ENCODE data around the gene HYI. TPM values are rescaled to one million over a fixed set of nuclear protein-coding genes. Genes with fewer than 3 reads are reported as not detected.
"Not testable (repeated sequence)": the region's sequence is repeated elsewhere in the genome, so short reads cannot be mapped to it uniquely, and the experiment has no call there.

HYI gene, protein sequence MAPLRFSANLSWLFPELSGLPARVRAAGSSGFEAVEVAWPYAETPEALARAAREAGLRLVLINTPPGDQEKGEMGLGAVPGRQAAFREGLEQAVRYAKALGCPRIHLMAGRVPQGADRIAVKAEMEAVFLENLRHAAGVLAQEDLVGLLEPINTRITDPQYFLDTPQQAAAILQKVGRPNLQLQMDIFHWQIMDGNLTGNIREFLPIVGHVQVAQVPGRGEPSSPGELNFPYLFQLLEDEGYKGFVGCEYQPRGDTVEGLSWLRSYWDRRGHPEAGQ
- total RNA-seq (10 to 100 TPM; 26.9 to 27.0 TPM), polyA plus RNA-seq (10 to 100 TPM; 32.7 to 34.9 TPM)

GRCh38 chr1:43453442-43454269 lies at the start of gene HYI:
Gene HYI (minus strand): TSS chr1:43453931. CDS start chr1:43453793, 138 bp downstream.
- Histone ChIP-seq H3K36me3 (ENCODE audit: control insufficient read depth in 4 of 4, insufficient read depth in 3 of 4, low read depth in 1 of 4, low read length in 3 of 4) (peaks cover 9 to 19% (median 15%) of the 10 kb centered on the region in 4 donors), H3K9ac (ENCODE audit: low read depth in 1 of 2, low read length in 2 of 2) (peak within 1 kb of the TSS; percentile 72 to 79), H3K4me3 (ENCODE audit: low read depth in 1 of 3, low read length in 3 of 3) (peak within 1 kb of the TSS; percentile 67 to 80 (median 76)), H3K27ac (ENCODE audit: low read depth in 1 of 2, low read length in 2 of 2) (peak within 1 kb of the TSS; percentile 58 to 80), H3K9me3 (ENCODE audit: control insufficient read depth in 4 of 4, low read length in 3 of 4) (no peaks in the 10 kb centered on the region), H3K4me1 (ENCODE audit: control insufficient read depth in 4 of 4, insufficient read depth in 4 of 4, low read length in 3 of 4) (peaks cover 5 to 39% (median 27%) of the 10 kb centered on the region in 4 donors), H3K27me3 (ENCODE audit: control insufficient read depth in 4 of 4, insufficient read depth in 4 of 4, low read length in 3 of 4) (no peaks in the 10 kb centered on the region)
- peak; percentile 84 for DNase-seq (ENCODE audit: low spot score)
- TF ChIP-seq TAF1 (conservative IDR thresholded peaks at IDR 0.05): no peak
- TF ChIP-seq HNF4G (IDR thresholded peaks at IDR 0.05): no peak
- TF ChIP-seq SP1 (IDR thresholded peaks at IDR 0.05): no peak
- TF ChIP-seq CTCF (IDR thresholded peaks at IDR 0.05; ENCODE audit: low read depth, low read length, missing input control): no peak
- TF ChIP-seq JUND (IDR thresholded peaks at IDR 0.05): no peak
- TF ChIP-seq MAX (IDR thresholded peaks at IDR 0.05): no peak
- TF ChIP-seq FOXA1 (IDR thresholded peaks at IDR 0.05): no peak
- no peak for TF ChIP-seq YY1 (IDR thresholded peaks at IDR 0.05)
- no peak for TF ChIP-seq ZBTB33 (IDR thresholded peaks at IDR 0.05)
- TF ChIP-seq RXRA (IDR thresholded peaks at IDR 0.05): no peak
- WGBS: 1% methylated on average over 87 of the region's 87 CpGs

GRCh38 chr1:43501806-43502205 lies 48.1 kb upstream of the HYI start:
- WGBS: 96% methylated on average over 18 of the region's 33 CpGs
- H3K27me3 ChIP-seq (ENCODE audit: control insufficient read depth in 4 of 4, insufficient read depth in 4 of 4, low read length in 3 of 4): not testable (repeated sequence)

GRCh38 chr1:43499898-43500297 lies 46.2 kb upstream of the HYI start:
- TF ChIP-seq FOXA1 (IDR thresholded peaks at IDR 0.05) (no peak), NR2F2 (IDR thresholded peaks at IDR 0.05) (no peak), RXRA (IDR thresholded peaks at IDR 0.05) (no peak), CTCF (IDR thresholded peaks at IDR 0.05; ENCODE audit: low read depth, low read length, missing input control) (no peak), SP1 (IDR thresholded peaks at IDR 0.05) (no peak), EGR1 (IDR thresholded peaks at IDR 0.05; ENCODE audit: low read depth in 2 of 2) (no peak), HNF4A (conservative IDR thresholded peaks at IDR 0.05) (no peak)
- H3K4me1 ChIP-seq (ENCODE audit: control insufficient read depth in 4 of 4, insufficient read depth in 4 of 4, low read length in 3 of 4): no peaks in the 10 kb centered on the region
- no peaks in the 10 kb centered on the region for H3K36me3 ChIP-seq (ENCODE audit: control insufficient read depth in 4 of 4, insufficient read depth in 3 of 4, low read depth in 1 of 4, low read length in 3 of 4)
- no peak overlapping the region for H3K27ac ChIP-seq (ENCODE audit: low read depth in 1 of 2, low read length in 2 of 2)
- no peaks in the 10 kb centered on the region for H3K9me3 ChIP-seq (ENCODE audit: control insufficient read depth in 4 of 4, low read length in 3 of 4)
- no peak overlapping the region for H3K9ac ChIP-seq (ENCODE audit: low read depth in 1 of 2, low read length in 2 of 2)
- 90% methylated on average over 6 of the region's 6 CpGs for WGBS
- no peak overlapping the region for H3K4me3 ChIP-seq (ENCODE audit: low read depth in 1 of 3, low read length in 3 of 3)
- no peak for DNase-seq (ENCODE audit: low spot score)
- H3K27me3 ChIP-seq (ENCODE audit: control insufficient read depth in 4 of 4, insufficient read depth in 4 of 4, low read length in 3 of 4): no peaks in the 10 kb centered on the region

More at GRCh38 chr1:43501806-43502205, 48.1 kb upstream of the HYI start:
- not testable (repeated sequence) for H3K27ac ChIP-seq (ENCODE audit: low read depth in 1 of 2, low read length in 2 of 2); H3K4me3 ChIP-seq (ENCODE audit: low read depth in 1 of 3, low read length in 3 of 3); H3K36me3 ChIP-seq (ENCODE audit: control insufficient read depth in 4 of 4, insufficient read depth in 3 of 4, low read depth in 1 of 4, low read length in 3 of 4); H3K9ac ChIP-seq (ENCODE audit: low read depth in 1 of 2, low read length in 2 of 2); H3K9me3 ChIP-seq (ENCODE audit: control insufficient read depth in 4 of 4, low read length in 3 of 4); H3K4me1 ChIP-seq (ENCODE audit: control insufficient read depth in 4 of 4, insufficient read depth in 4 of 4, low read length in 3 of 4); DNase-seq (ENCODE audit: low spot score)

All from liver (tissue), 9 donors.